Progenitor cell of endocrine pancreas (in vitro differentiated cells): Measurements from ENCODE around the gene APOBEC3H. TPM values are rescaled to one million over a fixed set of nuclear protein-coding genes. Genes with fewer than 3 reads are reported as not detected.

Source experiments
- DNase-seq: peaks from one replicate; pipeline ENCODE4 v3.0.0; 2021; ENCODE audit warnings: low spot score; ENCODE audit not compliant: unreplicated experiment
- H3K27ac Mint-ChIP-seq: 2 replicates; pipeline ENCODE4 v1.8.0; 2021; ENCODE audit warnings: mild to moderate bottlenecking, moderate library complexity, mixed read lengths
- H3K27me3 Mint-ChIP-seq: 2 replicates; pipeline ENCODE4 v1.8.0; 2021; ENCODE audit warnings: mixed read lengths
- H3K36me3 Mint-ChIP-seq: 2 replicates; pipeline ENCODE4 v1.8.0; 2022; ENCODE audit warnings: mixed read lengths; ENCODE audit not compliant: insufficient read depth
- H3K4me1 Mint-ChIP-seq: 2 replicates; pipeline ENCODE4 v1.8.0; 2021; ENCODE audit warnings: low read depth, mixed read lengths
- H3K4me3 Mint-ChIP-seq: 2 replicates; pipeline ENCODE4 v1.8.0; 2021; ENCODE audit warnings: low read depth, mild to moderate bottlenecking, moderate library complexity, mixed read lengths
- H3K9me3 Mint-ChIP-seq: 2 replicates; pipeline ENCODE4 v1.8.0; 2021; ENCODE audit warnings: low read depth, mixed read lengths
- CTCF ChIP-seq: fragments of 200-600 bp; sonication (generic); IDR thresholded peaks from one replicate; pipeline ENCODE4 v1.5.0; 2021; ENCODE audit warnings: antibody characterized with exemption, mild to moderate bottlenecking; ENCODE audit not compliant: unreplicated experiment
- total RNA-seq: library from RNA; stranded (reverse); gene quantifications from 2 replicates; pipeline ENCODE4 v1.2.1, GENCODE V29; 2021

Gene APOBEC3H
- total RNA-seq, 1 donor from 2014 or later, result not detected

- no peak for TF ChIP-seq CTCF
- Mint-ChIP-seq H3K4me3 (peak overlapping the region; percentile 75), H3K9me3 (no peaks in the 10 kb centered on the region), H3K36me3 (no peaks in the 10 kb centered on the region), H3K27ac (peak overlapping the region; percentile 30), H3K4me1 (peaks cover 4% of the 10 kb centered on the region), H3K27me3 (peaks cover 54% of the 10 kb centered on the region)
- DNase-seq, result no peak
Observed at GRCh38 chr22:39153220-39153717, 56.2 kb downstream of the APOBEC3H start.

Other genes with a start within 250 kb of the APOBEC3H start
- 38.8 and 39.6 TPM in 2 replicates for gene CBX6, start 225.0 kb upstream of the APOBEC3H start, total RNA-seq
- gene APOBEC3A, start 139.6 kb upstream of the APOBEC3H start, total RNA-seq, result not detected in 2 replicates
- 10.1 and 12.6 TPM in 2 replicates for gene APOBEC3B, start 114.9 kb upstream of the APOBEC3H start, total RNA-seq
- gene APOBEC3C, start 83.0 kb upstream of the APOBEC3H start, total RNA-seq, result 4.2 and 7.0 TPM in 2 replicates
- gene APOBEC3D, start 76.1 kb upstream of the APOBEC3H start, total RNA-seq, result 2.0 and 2.4 TPM in 2 replicates
- 23.6 and 25.3 TPM in 2 replicates for gene APOBEC3F, start 56.4 kb upstream of the APOBEC3H start, total RNA-seq
- 4.8 and 7.9 TPM in 2 replicates for gene APOBEC3G, start 20.0 kb upstream of the APOBEC3H start, total RNA-seq
- gene CBX7, start 55.4 kb downstream of the APOBEC3H start, total RNA-seq, result 6.0 and 7.7 TPM in 2 replicates
- gene PDGFB, start 147.7 kb downstream of the APOBEC3H start, total RNA-seq, result 6.7 and 7.1 TPM in 2 replicates
- gene RPL3, start 222.4 kb downstream of the APOBEC3H start, total RNA-seq, result 2,433 and 2,506 TPM in 2 replicates